Measurements from ENCODE around the gene CENPA.

CENPA gene

DNA sequence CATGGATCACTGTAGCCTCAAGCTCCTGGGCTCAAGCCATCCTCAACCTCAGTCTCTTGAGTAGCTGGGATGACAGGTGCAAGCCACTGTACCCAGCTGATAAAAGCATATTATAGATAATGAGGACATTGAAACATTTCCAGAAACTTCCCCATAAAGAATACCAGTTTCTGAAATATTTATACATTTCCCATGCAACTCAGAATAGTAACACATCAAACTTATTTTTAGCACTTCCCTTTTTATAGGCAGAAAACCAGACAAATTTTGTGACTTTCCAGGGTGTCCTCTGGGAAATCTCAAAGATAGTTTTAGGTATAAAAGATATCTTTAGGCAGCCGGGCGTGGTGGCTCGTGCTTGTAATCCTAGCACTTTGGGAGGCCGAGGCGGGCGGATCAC is 37.0 kb downstream of the CENPA start:
- TF ChIP-seq, protein P1, sequence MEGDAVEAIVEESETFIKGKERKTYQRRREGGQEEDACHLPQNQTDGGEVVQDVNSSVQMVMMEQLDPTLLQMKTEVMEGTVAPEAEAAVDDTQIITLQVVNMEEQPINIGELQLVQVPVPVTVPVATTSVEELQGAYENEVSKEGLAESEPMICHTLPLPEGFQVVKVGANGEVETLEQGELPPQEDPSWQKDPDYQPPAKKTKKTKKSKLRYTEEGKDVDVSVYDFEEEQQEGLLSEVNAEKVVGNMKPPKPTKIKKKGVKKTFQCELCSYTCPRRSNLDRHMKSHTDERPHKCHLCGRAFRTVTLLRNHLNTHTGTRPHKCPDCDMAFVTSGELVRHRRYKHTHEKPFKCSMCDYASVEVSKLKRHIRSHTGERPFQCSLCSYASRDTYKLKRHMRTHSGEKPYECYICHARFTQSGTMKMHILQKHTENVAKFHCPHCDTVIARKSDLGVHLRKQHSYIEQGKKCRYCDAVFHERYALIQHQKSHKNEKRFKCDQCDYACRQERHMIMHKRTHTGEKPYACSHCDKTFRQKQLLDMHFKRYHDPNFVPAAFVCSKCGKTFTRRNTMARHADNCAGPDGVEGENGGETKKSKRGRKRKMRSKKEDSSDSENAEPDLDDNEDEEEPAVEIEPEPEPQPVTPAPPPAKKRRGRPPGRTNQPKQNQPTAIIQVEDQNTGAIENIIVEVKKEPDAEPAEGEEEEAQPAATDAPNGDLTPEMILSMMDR (IDR thresholded peaks at IDR 0.05; ENCODE audit: low read depth, low read length) = no peak
- DNase-seq (ENCODE audit: extremely low read depth, low read depth) = no peak

DNA sequence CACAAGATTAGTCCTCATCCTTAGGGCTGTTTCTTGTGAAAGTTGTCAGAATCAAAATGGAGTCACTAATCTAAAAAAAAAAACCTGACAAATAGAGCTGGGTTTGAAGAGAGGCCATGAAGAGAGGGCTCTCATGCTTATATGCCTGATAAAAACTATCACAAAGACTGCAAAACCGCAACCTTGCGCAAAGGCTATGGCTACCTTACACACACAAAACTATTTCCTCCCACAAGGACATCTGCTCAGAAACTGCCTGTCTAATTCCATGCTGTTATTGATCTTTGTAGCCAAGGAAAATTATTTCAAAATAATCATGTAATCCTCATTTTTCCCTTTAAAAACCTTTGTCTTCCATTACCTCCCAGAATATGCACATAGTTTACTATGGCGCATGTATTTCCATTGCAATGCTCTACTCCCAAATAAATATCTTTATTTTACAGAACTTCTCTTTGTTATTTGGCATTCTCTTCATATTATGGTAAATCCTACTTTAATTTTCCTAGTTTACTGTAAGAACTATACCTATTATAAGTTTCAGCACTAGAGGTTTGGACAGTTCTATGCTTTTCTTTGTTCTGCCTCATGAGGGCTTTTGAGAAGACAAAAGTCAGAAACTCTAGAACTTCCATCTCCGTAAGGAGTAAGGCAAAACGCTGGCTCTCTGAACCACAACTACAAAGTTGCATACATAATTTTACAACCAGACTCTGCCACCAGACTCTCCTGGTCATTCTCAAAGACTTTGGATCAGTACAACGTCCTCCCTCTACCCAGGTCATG is 52.5 kb downstream of the CENPA start:
- DNase-seq (ENCODE audit: extremely low read depth, low read depth) = no peak
- TF ChIP-seq, protein P1 (IDR thresholded peaks at IDR 0.05; ENCODE audit: low read depth, low read length) = no peak; the same call in 1 of the 2 replicates

DNA sequence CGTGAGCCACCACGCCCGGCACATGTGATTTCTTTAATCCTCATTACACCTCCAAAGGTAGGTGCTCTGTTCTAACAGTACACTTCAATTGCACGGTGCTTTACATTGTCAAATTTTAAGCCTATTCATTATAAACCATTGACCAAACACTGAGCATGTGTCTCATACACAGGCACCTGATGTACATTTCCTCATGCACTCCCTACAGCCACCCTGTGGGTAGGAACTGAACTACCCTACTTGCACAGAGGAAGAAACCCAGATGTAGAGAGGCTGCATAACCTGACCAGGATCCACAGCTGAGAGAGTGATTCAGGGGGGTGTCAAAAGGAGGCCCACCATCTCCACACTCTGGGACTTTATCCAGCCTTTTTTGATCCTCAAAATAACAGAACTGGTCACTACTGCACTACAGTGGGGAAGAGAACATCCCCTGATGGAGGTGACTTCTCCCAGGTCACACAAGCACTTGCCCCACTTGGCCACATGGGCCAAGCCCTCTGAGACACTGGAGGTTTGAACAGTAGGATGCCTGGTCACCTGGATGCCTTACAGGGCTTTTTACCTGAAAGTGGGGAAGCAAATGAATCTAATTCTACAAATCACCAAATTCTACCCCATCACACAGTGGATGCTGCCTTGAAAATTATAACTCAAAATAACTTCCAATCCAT is 55.2 kb downstream of the CENPA start:
- no peak for DNase-seq (ENCODE audit: extremely low read depth, low read depth)
- TF ChIP-seq, protein P1 (IDR thresholded peaks at IDR 0.05; ENCODE audit: low read depth, low read length) = no peak

GRCh38 chr2:26843041-26843440 is 57.2 kb downstream of the CENPA start:
- no peak for DNase-seq (ENCODE audit: extremely low read depth, low read depth)
- TF ChIP-seq, protein P1 (IDR thresholded peaks at IDR 0.05; ENCODE audit: low read depth, low read length) = no peak

All from AG09319 (cell line).